Fibroblast of gingiva (primary cell): ENCODE data around the gene ISG20L2.

Experiments
- DNase-seq: peaks from one replicate; pipeline ENCODE4 v3.0.0-alpha.2; 2011; ENCODE audit warnings: low read depth

Gene ISG20L2

DNA sequence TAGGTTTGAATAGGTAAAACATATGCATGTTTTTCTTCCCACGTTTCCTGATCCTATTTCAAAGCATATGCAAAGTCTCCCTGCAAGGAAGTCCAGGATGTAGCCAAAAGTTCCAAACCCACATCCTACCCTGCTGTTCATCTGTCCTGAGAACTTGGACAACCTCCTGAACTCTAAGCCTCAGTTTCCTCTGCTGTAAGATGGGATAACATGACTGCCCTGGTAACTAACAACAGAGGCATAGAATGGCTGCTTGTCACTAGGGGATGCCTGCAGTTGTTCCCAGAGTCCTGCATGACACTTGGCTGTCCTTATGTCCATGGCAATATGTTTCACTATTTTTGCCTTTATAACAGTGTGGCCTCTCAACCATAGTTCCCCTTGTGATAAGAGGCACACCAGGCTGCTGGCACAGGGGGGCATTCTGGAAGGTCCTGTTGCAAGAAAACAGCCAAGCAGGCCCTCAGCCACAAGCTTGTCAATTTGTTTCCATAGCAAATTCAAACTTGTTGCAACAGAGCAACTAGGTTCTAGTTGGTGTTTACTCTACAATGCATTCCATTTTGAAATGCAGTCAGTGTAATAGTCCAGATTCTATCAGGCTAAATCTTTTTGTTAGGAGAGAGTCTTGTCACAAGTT is 24.4 kb upstream of the ISG20L2 start:
- DNase-seq = peak; percentile 87

DNA sequence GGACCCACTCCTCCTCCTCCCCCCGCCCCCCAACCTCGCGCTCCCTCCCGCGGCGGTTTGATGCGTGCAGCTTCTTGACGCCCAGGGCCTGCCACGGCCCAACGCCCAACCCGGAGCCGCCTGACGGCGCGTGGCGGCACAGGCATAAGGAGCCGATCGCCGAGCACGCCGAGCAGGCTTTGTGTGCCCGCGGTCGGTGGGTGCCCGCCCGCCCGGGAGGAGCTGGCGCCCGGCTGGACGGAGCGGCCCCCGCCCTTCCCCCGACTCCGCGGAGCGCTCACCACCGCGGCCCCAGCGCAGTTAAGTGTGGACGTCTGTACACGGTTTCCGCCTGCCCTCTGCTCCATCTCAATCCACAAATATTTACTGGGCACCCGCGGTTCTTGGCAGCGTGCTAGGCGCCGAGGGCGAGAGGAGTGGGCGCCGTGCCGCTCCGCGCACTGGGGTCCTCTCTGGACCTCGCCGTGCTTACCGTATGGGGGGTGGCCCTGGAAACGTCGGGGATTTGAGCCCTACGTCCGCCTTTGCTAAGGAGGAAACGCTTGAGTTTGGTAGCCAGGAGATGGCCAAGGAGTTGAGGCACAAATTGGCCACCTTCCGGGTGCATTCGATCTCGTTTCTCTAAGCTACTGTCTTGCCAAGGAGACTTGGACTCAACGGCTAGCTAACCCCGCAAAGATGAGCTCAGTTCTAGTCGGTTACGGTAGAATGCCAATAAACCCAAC is 23.4 kb upstream of the ISG20L2 start:
- DNase-seq = peak; percentile 98

DNA sequence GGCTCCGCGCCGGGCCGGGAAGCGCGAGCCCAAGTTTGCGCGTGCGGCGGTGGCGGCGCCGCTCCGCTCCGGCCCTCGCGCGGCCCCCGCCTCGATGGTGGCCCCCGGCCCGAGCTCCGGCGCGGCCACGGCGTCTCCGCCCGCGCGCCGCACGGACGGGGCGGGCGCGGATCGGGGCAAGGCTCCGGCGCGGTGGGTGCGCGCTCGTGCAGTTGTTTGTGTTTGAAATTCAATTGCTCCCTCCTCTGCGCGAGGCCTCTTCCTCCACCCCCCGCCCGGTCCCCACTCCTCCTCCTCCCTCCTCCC is 22.8 kb upstream of the ISG20L2 start, which contains the start of gene HDGF:
Gene HDGF, minus strand, starts transcription at position 225 of the 306 bp plus-strand sequence. CDS start 246 bp downstream, outside the sequence.
- no peak for DNase-seq

DNA sequence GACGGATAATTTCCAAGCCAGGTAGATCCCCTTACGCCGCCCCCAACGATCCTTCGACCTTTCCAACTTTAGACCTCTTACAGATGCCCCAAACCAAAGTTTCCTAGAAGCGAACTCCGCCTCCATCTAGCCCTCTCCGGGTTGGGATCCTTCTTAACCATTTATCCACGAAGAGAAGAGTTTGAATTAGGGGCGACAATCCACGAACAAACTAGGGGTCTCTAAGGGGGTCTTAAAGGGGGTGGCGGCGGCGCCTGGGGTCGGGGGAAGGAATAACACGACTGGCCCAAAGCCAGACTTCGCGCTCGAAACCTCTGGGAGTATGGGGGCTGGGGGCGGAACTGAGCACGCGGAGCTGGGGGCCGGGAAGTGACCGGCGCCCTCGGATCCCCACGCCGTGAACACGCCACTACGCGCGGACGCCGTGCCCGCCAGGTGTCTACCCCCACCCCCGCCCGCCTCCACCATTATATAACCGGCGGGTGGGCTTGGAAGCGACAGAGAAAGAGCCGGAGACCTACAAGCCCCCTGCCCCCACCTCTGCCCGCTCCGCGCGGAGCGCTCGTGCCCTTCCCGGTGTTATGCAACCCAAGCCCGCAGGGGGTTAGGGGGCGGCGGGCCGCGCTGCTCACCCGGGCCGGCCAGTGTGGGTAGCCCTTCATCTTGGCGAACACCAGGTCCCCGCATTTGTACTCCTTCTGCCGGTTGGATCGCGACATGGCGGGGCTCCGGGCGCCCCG is 22.3 kb upstream of the ISG20L2 start:
- peak; percentile 45 for DNase-seq

DNA sequence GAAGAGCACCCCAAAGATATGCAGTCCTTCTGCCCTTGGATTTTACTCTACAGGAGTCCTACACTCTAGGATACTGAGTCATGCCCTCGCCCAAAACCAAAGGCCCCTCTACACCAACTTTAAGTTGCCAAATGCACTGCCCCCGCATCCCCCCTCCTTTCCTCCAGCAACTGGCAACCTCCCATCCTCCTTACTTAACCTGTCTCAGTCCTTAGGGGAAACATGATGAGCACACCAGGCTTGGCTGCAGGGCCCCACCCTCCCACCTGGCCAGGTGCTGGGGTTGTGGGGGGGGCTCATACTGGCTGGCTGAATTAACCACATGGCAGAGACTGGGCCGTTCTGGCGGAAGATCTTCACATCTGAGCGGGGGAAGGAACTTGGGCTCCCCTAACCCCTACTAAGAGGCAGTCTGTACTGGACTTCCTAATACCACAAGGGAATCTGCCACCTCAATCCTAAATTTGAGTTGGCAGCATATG is 21.7 kb upstream of the ISG20L2 start:
- DNase-seq = peak; percentile 39

DNA sequence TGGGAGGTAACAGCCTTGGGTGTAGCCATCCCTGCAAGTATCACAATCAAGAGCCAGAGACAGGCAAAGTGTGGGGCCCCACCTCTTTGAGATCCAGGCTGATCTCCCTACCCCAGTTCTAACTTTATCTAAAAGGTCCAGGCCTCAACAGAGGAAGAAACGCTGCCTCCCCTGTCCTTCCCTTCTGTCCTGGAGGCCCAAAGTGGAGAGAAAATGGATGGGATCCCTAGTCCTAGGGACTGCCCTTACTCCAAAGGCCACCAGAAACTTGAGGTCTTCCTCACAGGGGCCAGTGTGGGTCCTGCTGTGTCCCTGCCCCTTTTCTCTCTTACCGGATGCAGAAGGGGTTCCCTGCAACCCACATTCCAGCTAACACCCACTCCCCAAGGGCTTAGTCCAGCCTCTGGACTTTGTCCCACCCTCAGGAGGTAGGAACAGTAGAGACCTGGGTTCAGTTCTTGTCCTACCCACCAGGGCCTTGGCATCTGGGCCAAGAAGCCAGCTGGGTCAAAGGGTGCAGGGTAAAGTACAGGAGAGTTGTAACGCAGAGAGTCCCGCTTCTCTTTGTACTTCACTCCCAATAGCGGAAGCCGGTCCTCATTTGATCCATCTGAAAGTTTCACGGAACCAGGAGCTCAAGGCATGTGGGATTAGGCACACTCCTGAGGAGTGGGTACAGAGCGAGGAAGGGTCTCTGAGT is 21.0 kb upstream of the ISG20L2 start:
- DNase-seq = no peak

DNA sequence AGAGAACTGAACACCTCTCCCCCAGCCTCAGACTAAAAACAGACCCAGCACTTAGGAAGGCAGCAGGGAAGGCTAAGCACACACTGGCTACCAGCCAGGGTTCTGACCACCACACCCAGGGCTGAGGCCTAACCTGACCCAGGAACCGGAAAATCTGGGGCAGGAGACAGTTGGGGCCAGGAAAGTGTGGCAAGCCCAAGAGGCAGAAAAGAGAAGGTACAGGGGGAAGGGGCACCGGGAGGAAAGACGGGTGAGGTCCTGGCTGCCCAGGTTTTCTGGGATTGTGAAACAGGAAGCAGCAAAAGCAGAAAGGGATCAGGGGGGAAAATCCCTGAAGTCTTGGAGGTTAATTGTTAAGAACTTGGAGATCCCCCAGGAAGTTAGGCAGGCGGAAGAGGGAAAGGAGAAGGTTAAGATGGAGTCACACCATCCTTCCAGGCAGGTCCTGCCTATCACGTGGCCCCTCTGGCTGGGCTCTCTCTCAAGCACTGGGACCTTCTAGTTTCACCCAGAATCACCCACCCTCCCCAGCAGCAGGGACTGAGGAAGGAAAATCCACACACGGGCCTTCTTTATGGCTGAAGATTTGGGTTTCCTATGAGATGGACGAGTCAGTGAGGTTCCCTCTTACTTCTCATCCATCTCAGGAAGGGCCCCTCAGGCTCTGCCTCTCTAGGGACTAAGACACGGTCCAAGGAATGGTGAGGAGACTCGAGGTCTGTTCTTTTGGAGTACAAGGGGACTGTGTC is 20.3 kb upstream of the ISG20L2 start:
- DNase-seq = peak; percentile 62

DNA sequence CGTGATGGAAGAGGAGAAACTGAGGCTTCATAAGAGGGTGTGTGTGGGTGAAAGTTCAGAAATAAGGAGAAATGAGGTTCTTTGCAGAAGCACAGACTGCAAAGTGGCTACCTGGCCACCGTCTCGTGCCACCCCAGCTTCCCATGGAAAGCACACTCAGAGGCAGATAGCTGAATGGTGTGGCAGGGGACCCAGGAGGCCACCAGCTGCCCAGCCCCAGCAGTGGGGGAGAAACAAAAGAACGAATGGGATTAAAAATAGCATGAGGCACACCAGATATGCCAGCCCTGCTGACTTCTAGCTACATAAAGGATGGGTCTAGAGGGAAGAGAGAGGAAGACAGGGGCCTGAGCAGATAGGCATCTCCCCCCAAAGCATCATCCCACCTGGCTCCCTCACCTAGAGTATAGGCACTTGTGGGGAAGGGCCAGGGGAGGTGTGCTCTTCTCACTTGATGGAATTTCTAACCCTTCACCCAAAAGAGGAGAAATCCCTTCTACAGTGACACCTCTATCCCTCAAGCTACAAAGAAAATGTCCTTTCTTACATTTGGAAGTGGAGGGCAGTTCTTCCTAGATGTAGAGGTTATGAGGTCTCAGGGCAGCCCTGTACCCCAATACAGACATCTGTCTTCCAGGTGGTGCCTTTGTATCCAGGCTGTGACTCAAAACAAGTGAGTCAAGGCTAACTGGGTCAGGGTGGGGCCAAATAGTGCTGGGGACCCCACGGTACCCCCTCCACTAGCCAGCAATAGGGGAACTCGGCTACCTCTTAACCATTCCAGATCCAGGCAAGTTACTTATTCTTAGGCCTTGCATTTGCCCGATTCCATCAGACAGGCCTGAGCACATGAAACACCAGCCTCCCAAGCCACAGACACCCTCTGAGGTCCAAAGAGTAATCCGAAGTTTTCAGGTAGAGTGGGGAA is 19.4 kb upstream of the ISG20L2 start:
- DNase-seq = no peak

DNA sequence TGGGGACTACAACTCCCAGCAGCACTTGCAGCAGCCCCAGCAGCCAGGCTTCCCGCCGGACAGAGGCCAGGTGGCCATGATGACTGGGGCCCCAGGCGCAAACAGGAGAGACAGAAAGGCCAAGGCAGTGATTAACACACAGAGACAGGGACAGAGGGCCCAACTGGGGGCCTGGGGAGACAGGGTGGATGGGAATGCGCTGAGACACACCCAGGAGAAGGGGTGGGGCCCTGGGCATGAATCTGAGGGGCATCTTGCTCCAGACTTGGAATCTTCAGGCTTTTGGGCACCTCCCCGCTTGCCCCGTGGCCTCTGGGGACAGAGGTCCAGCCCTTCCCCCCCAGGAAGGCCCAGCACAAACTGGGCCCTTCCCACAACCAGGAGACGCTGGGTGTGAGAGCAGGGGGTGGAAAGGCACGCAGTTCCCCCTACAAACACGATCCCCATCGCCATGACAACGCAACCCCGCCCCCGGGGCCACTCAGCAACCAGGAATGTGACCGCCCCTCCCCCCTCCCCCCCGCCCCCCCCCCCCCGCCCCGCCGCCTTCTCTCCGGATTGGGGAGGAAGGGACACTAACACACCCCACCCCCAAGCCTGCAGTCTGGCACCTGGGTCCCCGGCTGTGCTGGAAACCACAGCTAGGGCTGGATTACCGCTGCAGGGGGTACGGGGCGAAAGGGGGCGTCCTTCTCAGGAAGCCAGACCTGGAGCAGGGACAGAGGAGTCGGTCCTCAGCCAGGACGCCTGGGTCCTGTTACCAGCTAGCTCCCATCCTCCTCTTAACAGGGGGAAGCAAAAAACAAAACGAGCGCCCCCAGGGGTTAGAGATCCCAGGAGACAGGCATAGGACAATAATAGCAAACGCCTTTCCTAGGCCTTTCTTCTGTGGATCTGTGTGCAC is 18.4 kb upstream of the ISG20L2 start:
- DNase-seq = peak; percentile 98

DNA sequence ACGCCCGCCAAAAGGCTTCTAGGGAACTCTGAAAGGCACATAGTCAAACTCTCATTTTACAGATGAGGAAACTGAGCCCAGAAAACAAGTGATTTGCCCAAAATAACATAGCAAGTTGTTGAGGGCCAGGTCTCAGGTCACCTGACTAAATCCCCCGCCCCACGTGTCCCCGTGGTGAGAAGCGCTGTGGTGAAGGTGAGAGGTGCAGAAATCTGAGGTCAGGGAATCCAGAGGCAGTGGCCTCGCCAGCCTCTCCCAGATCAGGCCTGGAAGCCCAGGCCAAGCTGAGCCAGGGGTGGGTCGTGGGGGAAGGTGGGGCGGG is 17.8 kb upstream of the ISG20L2 start:
- no peak for DNase-seq

DNA sequence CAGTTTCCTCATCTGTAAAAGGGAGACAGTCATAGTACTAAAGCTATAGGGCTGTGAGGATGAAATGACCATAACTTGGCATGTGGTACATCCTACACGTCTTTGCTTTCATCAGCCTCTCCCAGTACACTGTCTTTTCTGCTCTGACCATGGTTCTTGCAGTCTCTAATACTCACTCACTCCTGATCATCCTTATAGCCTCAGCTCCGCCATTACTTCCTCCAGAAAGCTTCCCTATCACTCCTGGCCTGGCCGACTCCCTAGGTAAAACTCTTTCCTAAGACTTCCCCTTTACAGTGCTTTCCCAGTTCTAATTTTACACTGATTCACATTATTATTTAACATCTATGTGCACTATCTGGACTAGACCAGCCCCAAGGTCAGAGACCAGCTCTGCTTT is 17.3 kb upstream of the ISG20L2 start:
- DNase-seq = no peak

DNA sequence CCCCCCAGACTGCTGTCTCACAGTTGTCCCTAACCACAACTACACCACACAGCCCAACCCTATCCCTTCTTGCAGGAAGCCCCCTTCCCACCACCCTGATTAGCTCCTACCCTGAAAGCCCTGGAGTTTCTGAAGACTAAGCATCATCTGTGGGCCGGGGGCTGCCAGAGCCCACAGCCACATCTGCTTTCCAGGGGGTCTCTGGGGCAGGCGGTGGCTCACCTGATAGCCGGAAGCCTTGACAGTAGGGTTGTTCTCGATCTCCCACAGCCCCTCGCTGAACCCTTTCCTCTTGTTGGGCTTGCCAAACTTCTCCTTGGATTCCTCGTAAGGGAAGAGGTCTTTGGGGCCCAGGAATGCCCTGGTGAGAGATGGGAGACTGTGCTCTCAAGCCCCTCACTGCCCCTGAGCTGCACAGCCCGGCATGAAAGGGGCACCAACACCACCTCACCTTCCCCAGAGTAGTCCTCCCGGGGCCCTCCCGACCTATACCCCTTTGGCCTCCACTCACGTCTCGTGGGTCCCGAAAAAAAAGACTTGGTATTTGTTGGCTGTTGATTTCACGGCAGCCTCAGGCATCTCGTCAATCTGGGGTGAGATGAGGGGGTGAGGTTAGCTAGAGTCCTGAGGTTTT is 16.3 kb upstream of the ISG20L2 start:
- no peak for DNase-seq

DNA sequence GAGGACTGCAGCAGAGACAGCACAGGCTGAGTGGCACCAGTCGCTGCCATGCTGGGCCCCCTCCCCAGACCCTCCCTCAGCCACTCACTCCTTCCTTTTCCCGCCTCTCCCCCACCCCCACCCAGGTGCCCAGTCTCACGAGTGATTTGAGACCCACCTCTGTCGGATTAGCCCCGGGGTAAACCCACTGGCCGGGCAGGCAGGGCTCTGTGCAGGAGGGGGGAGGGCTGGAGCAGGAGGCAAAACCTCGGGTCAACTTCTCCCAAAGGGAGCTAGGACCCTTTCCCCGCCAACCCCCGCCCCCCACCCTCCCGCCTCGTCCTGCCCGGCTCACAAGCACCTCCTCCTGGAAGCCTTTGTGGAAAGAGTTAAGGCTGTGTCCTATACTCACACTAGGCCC is 15.8 kb upstream of the ISG20L2 start:
- no peak for DNase-seq

DNA sequence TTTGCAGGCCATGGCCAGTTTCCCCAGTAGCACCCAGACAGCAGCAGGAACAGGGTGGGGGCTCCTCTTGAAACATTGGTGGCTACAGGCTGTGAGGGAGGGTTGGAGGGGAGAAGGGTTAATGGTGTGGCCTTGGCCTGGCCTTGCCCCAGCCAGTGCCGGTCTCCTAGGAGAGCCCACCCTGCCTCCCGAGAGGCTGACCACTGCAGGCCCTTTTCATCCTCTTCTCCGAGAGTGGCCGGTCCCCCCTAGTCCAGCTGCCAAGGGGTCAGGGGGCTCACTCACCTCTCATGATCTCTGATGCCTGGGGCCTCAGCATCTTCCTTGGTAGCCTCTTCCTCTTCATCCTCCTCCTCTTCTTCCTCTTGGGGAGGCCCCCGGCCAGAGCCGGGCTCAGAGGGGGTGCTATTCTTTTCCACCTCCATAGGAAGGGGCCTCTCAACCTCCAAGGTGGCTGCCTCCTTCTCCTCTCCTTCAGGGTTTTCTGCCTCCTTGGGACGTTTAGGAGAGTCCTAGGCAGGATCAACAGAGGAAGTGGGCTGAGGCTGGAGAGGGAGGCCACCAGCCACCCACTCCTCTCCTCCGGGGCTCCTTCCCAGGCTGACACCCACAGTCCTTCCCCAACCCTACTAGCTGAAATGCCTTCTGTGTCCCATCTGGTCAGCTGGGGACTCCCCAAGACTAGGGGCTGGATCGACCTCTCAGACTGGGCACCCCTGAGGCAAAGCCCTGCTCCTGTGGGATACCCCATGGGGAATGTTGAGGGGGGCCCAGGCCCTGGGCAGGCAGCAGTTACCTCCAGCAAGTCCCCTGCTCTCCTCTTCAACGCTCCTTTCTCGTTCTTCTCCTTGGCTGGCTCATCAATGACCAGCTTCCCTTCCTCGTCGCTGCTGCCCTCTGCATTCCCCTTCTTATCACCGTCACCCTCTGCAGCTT is 15.1 kb upstream of the ISG20L2 start:
- DNase-seq = no peak

DNA sequence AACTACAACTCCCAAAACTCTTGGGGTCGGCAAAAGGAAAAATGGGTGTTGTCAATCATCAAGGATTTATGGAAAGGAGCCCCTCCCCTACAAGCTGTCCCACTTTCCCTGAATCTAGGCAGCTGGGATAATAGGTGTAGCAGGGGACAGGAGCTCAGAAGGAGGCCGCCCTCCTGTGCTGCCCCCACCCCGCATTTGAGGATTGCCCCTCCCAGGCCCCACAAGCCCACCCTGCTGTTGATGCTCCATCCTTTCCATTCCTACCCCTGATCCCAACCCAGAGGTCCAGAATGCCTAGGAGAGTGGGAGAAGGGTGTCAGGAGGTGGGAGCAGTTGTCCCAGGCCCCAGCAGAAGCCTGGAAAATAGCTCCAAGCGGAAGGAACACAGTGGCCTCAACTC is 14.2 kb upstream of the ISG20L2 start:
- no peak for DNase-seq

DNA sequence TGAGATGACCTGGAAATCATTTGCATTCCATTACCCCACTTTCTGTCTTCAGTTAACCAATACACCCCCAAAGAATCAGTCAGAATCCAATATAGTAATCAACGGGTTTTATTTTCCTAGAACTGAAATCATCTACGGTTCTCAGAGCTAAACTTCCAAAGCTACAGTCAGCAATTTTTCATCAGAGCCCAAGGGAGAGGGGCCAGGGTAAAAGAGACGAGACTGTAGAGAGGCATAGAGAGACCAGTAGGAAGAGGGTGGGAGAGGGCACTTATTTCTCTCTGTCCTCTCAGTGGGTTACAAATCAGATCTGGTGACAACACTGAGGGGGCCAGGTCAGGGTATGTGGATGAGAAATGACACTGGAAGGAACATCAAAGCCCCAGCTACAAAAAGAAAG is 13.5 kb upstream of the ISG20L2 start:
- DNase-seq = no peak

DNA sequence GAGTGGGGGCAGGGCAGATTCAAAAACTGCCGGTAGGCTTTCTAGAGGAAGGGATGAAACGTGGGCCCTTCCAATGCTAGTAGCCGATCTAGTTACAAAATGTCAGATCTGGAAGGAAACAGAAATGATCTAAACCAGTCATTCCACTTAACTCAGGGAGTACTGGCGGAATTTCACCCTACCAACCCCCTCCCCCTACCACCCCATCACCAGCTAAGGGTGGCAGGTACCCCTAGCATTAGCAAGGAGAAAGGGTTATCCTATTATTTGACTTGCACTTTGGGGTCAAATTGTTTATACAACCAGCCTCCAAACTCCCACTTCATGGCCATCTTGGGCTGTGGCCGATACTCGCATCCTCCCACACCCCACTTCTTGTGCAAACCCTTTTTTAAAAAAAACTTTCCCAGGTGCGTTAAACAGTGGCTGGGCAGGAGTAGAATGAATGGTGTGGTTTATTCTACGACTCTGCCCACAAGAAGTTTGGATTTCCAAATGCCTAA is 13.0 kb upstream of the ISG20L2 start:
- no peak for DNase-seq
